ENCODE data around the gene TCF12. TPM values are rescaled to one million over a fixed set of nuclear protein-coding genes. Genes with fewer than 3 reads are reported as not detected.
"Not testable (repeated sequence)": the region's sequence is repeated elsewhere in the genome, so short reads cannot be mapped to it uniquely, and the experiment has no call there.

TCF12 gene
- total RNA-seq, 2 donors from 2014 or later = 69.4 to 140 TPM

- Mint-ChIP-seq H3K4me1 (ENCODE audit: low read depth in 2 of 2) (peaks cover 4 to 6% of the 10 kb centered on the region in 2 donors), H3K27me3 (no peaks in the 10 kb centered on the region), H3K9me3 (no peaks in the 10 kb centered on the region), H3K36me3 (no peaks in the 10 kb centered on the region), H3K4me3 (no peak overlapping the region), H3K27ac (no peak overlapping the region)
- no peak for ATAC-seq
- no peak for DNase-seq (ENCODE audit: low spot score)
Observed at GRCh38 chr15:57010724-57011123, 92.3 kb downstream of the TCF12 start.

DNA sequence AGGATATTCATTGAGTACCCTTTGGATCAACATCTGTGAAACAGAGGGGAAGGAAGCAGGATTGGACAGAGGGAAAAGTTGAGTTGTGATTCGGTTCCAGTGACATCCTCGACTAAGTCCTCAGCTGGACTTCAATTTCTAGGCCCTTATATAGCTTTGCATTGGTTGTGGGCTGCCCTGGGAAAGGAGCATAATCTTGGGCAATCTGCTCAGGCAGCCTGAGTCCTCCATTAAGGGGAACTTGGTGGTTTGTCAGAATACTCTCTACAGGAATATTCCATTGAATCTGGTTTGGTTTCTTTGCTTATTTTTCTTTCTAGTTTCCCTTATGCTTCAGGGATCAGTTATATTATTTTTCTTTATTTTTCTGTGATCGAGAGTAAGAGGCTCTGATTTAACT, 94.1 kb downstream of the TCF12 start:
- ATAC-seq (no peak), DNase-seq (ENCODE audit: low spot score) (no peak)
- H3K9me3 Mint-ChIP-seq = no peaks in the 10 kb centered on the region
- H3K4me1 Mint-ChIP-seq (ENCODE audit: low read depth in 2 of 2) = peaks cover 7 to 10% of the 10 kb centered on the region in 2 donors
- H3K27me3 Mint-ChIP-seq = no peaks in the 10 kb centered on the region
- no peak overlapping the region for H3K4me3 Mint-ChIP-seq
- no peaks in the 10 kb centered on the region for H3K36me3 Mint-ChIP-seq
- no peak overlapping the region for H3K27ac Mint-ChIP-seq

GRCh38 chr15:57014896-57015295, 96.5 kb downstream of the TCF12 start:
- not testable (repeated sequence) for H3K9me3 Mint-ChIP-seq, H3K36me3 Mint-ChIP-seq
- peaks cover 5 to 14% of the 10 kb centered on the region in 2 donors for H3K4me1 Mint-ChIP-seq (ENCODE audit: low read depth in 2 of 2)

GRCh38 chr15:57015360-57015759, 96.9 kb downstream of the TCF12 start:
- Mint-ChIP-seq H3K4me3 (no peak overlapping the region), H3K36me3 (no peaks in the 10 kb centered on the region), H3K4me1 (ENCODE audit: low read depth in 2 of 2) (peaks cover 8 to 14% of the 10 kb centered on the region in 2 donors), H3K9me3 (no peaks in the 10 kb centered on the region), H3K27me3 (no peaks in the 10 kb centered on the region), H3K27ac (no peak overlapping the region)
- no peak for DNase-seq (ENCODE audit: low spot score)
- ATAC-seq = no peak

More at GRCh38 chr15:57014896-57015295, 96.5 kb downstream of the TCF12 start:
- not testable (repeated sequence) for H3K27ac Mint-ChIP-seq; ATAC-seq; H3K4me3 Mint-ChIP-seq; H3K27me3 Mint-ChIP-seq; DNase-seq (ENCODE audit: low spot score)

- Mint-ChIP-seq H3K27me3 (no peaks in the 10 kb centered on the region), H3K36me3 (no peaks in the 10 kb centered on the region), H3K4me1 (ENCODE audit: low read depth in 2 of 2) (peaks cover 8 to 14% of the 10 kb centered on the region in 2 donors), H3K9me3 (no peaks in the 10 kb centered on the region), H3K4me3 (no peak overlapping the region), H3K27ac (no peak overlapping the region)
- ATAC-seq (no peak), DNase-seq (ENCODE audit: low spot score) (no peak)
Observed at GRCh38 chr15:57015897-57016296, 97.5 kb downstream of the TCF12 start.

- no peak for ATAC-seq
- no peaks in the 10 kb centered on the region for H3K27me3 Mint-ChIP-seq
- H3K36me3 Mint-ChIP-seq = no peaks in the 10 kb centered on the region
- H3K4me1 Mint-ChIP-seq (ENCODE audit: low read depth in 2 of 2) = peaks cover 12 to 14% of the 10 kb centered on the region in 2 donors
- H3K4me3 Mint-ChIP-seq = no peak overlapping the region
- no peaks in the 10 kb centered on the region for H3K9me3 Mint-ChIP-seq
- DNase-seq (ENCODE audit: low spot score) = no peak
- H3K27ac Mint-ChIP-seq = no peak overlapping the region
Observed at GRCh38 chr15:57017024-57017423, 98.6 kb downstream of the TCF12 start.

DNA sequence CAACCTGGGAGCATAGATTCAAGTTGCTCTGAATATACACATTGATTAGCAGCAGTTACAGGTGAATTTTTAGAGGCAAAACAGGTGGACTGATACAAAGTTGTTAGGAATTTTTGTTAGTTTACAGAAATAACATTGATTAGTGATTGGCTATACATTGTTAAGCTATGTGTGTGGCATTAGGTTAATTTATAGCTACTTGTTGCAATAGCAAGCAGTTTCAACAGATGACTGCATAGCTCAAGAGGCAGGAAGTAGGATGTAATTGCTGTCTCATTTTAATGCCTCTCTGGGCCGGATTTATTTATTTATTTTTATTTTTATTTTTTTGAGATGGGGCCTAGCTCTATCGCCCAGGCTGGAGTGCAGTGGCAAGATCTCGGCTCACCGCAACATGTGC, 99.7 kb downstream of the TCF12 start:
- H3K4me1 Mint-ChIP-seq (ENCODE audit: low read depth in 2 of 2) = peaks cover 21 to 22% of the 10 kb centered on the region in 2 donors
- no peaks in the 10 kb centered on the region for H3K27me3 Mint-ChIP-seq
- ATAC-seq (no peak), DNase-seq (ENCODE audit: low spot score) (no peak)
- no peaks in the 10 kb centered on the region for H3K9me3 Mint-ChIP-seq
- H3K36me3 Mint-ChIP-seq = no peaks in the 10 kb centered on the region
- no peak overlapping the region for H3K4me3 Mint-ChIP-seq
- no peak overlapping the region for H3K27ac Mint-ChIP-seq

DNA sequence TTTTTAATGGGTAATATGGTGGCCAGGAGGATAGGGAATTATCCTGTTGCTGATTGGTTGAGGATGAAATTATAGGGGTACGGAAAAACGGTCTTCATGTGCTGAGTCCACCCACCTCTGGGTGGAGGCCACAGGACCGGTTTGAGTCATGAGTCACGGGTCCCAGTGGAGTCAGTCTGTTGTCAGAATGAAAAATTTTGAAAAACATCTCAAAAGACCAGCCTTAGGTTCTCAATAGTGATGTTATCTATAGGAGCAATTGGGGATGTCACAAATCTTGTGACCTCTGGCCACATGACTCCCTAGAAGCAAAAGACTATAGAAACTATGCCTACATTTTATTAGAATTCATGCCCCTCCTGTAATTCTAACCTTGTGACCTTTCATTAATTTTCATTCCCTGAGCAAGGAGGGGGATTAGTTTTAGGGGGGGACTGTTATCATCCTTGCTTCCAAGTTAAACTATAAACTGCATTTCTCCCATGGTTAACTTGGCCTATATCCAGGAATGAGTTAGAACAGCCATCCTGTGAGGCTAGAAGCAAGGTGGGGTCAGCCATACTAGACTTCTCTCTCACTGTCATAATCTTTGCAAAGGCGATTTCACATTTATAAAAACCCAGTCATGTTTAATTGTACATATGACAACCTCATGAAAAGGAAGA, 101.2 kb downstream of the TCF12 start:
- H3K27ac Mint-ChIP-seq = no peak overlapping the region
- no peaks in the 10 kb centered on the region for H3K36me3 Mint-ChIP-seq
- peaks cover 23 to 26% of the 10 kb centered on the region in 2 donors for H3K4me1 Mint-ChIP-seq (ENCODE audit: low read depth in 2 of 2)
- ATAC-seq = no peak
- no peak overlapping the region for H3K4me3 Mint-ChIP-seq
- DNase-seq (ENCODE audit: low spot score) = no peak
- no peaks in the 10 kb centered on the region for H3K27me3 Mint-ChIP-seq
- H3K9me3 Mint-ChIP-seq = no peaks in the 10 kb centered on the region

DNA sequence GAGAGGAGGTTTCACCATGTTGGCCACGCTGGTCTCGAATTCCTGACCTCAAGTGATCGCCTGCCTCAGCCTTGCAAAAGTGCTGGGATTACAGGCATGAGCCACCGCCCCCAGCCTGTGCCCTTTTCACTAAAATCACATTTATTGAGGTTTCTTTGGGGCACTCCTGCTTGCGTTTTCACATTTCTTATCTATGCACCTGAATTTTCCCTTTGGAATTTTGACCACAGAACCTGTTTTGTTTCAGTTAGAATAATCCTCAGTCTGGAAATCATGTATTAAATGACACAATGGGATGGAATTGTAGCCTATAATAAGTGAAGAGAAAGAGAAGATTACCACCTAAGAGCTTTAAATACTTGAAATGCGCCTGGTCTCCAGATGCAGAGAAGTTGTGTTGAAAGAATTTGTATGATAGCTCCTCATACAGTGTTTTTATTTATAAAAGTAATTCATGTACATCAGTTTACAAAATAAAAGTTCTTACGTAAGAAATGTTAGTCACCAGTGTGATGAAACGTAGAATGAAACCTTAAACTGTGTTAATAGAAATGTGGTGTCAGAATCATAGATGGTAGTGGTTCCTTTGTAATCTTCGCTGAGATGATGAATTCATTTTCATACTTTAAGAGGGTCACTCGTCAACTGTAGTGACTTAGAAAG, 107.0 kb downstream of the TCF12 start:
- DNase-seq (ENCODE audit: low spot score) = no peak
- H3K27ac Mint-ChIP-seq = peak overlapping the region in 1 of 2 donors; percentile 3
- H3K4me1 Mint-ChIP-seq (ENCODE audit: low read depth in 2 of 2) = peaks cover 29 to 30% of the 10 kb centered on the region in 2 donors
- no peaks in the 10 kb centered on the region for H3K36me3 Mint-ChIP-seq
- ATAC-seq = peak in 1 of 2 donors; percentile 48
- no peak overlapping the region for H3K4me3 Mint-ChIP-seq
- no peaks in the 10 kb centered on the region for H3K27me3 Mint-ChIP-seq
- no peaks in the 10 kb centered on the region for H3K9me3 Mint-ChIP-seq

DNA sequence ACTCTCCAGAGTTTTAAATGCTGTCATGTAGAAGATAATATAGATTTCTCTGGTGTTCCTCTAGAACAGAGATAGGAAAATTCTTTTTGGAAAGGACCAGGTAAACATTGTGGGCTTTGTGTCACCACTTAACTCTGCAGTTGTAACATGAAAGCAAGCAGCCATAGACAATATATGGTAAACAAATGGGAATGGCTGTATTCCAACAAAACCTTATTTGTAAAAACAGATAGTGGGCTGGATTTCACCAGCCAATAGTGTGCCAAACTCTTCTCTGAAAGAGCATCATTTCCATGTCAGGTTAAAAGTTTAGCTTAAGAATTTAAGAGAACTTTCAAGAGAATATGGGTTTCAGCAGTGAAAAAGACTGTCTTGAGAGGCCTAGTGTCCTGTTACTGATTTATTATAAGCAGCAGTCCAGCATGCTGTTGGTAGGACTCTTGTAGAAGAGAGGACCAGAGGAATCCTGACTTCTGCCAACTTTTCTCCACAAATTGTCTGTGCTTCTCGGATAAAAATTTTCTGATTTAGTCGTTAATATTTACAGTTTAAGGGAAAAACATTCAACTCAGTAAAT, 107.7 kb downstream of the TCF12 start:
- ATAC-seq = no peak
- no peaks in the 10 kb centered on the region for H3K27me3 Mint-ChIP-seq
- no peak for DNase-seq (ENCODE audit: low spot score)
- H3K4me1 Mint-ChIP-seq (ENCODE audit: low read depth in 2 of 2) = peaks cover 30 to 34% of the 10 kb centered on the region in 2 donors
- H3K27ac Mint-ChIP-seq = peak overlapping the region in 1 of 2 donors; percentile 3
- no peak overlapping the region for H3K4me3 Mint-ChIP-seq
- H3K9me3 Mint-ChIP-seq = no peaks in the 10 kb centered on the region
- H3K36me3 Mint-ChIP-seq = no peaks in the 10 kb centered on the region

- no peak for ATAC-seq
- no peak overlapping the region for H3K4me3 Mint-ChIP-seq
- no peak overlapping the region for H3K27ac Mint-ChIP-seq
- H3K27me3 Mint-ChIP-seq = no peaks in the 10 kb centered on the region
- H3K4me1 Mint-ChIP-seq (ENCODE audit: low read depth in 2 of 2) = peaks cover 30 to 36% of the 10 kb centered on the region in 2 donors
- DNase-seq (ENCODE audit: low spot score) = no peak
- no peaks in the 10 kb centered on the region for H3K9me3 Mint-ChIP-seq
- H3K36me3 Mint-ChIP-seq = no peaks in the 10 kb centered on the region
Observed at GRCh38 chr15:57027596-57027995, 109.2 kb downstream of the TCF12 start.

DNA sequence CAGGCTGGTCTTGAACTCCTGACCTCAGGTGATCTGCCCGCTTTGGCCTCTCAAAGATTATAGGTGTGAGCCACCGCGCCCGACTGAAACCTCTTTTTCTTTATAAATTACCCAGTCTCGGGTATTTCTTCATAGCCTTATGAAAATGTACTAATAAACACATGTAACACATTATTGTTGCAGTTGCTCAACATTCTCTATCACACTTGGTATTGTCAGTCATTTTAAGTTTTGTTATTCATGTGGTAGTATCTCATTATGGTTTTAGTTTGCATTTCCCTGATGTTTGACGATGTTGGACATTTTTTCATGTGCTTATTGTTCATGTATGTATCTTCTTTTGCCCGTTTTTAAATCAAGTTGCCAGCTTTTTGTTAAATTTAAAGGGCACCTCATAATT, 109.7 kb downstream of the TCF12 start:
- H3K9me3 Mint-ChIP-seq = no peaks in the 10 kb centered on the region
- DNase-seq (ENCODE audit: low spot score) = no peak
- no peak for ATAC-seq
- no peak overlapping the region for H3K4me3 Mint-ChIP-seq
- no peaks in the 10 kb centered on the region for H3K36me3 Mint-ChIP-seq
- peaks cover 28 to 35% of the 10 kb centered on the region in 2 donors for H3K4me1 Mint-ChIP-seq (ENCODE audit: low read depth in 2 of 2)
- H3K27me3 Mint-ChIP-seq = no peaks in the 10 kb centered on the region
- H3K27ac Mint-ChIP-seq = no peak overlapping the region

DNA sequence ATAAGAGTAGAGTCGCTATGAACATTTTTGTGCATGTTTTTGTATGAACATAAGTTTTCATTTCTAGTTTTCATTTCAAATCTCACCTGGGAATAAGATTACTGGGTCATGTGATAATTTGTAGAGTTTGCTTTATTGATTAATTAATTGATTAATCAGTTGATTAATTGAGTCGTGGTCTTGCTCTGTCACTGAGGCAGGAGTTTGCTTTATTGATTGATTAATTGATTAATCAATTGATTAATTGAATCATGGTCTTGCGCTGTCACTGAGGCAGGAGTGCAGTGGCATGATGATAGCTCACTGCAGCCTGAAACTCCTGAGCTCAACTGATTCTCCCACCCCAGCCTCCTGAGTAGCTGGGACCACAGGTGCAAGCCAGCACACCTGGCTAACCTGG, 111.6 kb downstream of the TCF12 start:
- H3K36me3 Mint-ChIP-seq = no peaks in the 10 kb centered on the region

GRCh38 chr15:57031082-57031481, 112.6 kb downstream of the TCF12 start:
- H3K27ac Mint-ChIP-seq = no peak overlapping the region
- no peak for ATAC-seq
- no peaks in the 10 kb centered on the region for H3K36me3 Mint-ChIP-seq
- H3K4me1 Mint-ChIP-seq (ENCODE audit: low read depth in 2 of 2) = peaks cover 21 to 34% of the 10 kb centered on the region in 2 donors
- no peaks in the 10 kb centered on the region for H3K27me3 Mint-ChIP-seq
- H3K9me3 Mint-ChIP-seq = no peaks in the 10 kb centered on the region
- no peak overlapping the region for H3K4me3 Mint-ChIP-seq
- DNase-seq (ENCODE audit: low spot score) = no peak

More for the DNA sequence above, 111.6 kb downstream of the TCF12 start:
- Mint-ChIP-seq H3K27ac (no peak overlapping the region), H3K9me3 (no peaks in the 10 kb centered on the region), H3K4me1 (ENCODE audit: low read depth in 2 of 2) (peaks cover 24 to 35% of the 10 kb centered on the region in 2 donors), H3K27me3 (no peaks in the 10 kb centered on the region), H3K4me3 (no peak overlapping the region)
- DNase-seq (ENCODE audit: low spot score) (no peak), ATAC-seq (no peak)

Data from natural killer cell treated with Interleukin-12 subunit alpha and Interleukin-12 subunit beta and Interleukin-15 and Interleukin-18, amount 100 ng/mL, for 72 hours (primary cell).